GM18507 (cell line): ENCODE data around the gene CRYGD.
A peak's percentile ranks its signal among the peaks of the same experiment; 100 is the strongest.

ENCODE experiments used
- DNase-seq: peaks from one replicate; pipeline ENCODE4 v3.0.0; 2011; ENCODE audit warnings: low read depth; ENCODE audit not compliant: insufficient read length; ENCODE audit errors: extremely low spot score
- FAIRE-seq: peaks from 2 replicates; lab custom pipeline; 2011; peaks lifted over from hg19 to GRCh38; lab: Jason Lieb, UNC

The CRYGD gene

DNA sequence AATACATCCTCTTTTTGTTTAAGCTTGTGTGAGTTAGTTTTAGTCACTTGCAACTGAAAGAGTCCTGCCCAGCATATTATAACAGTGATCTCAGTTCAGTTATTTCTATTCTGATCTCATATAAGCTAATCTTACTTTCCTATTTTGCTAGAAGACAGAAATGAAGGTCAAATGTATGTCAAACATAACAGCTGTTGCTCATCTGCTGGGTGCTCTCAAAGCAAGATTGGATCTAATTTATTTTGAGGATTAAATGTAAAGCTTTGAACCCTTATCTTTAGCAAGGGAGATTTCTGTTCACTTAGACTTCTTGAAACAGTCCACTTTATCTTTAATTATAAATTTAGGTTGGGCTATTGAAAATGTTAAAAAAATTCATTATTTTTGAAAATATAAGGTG, 31.2 kb downstream of the CRYGD start:
- DNase-seq, result no peak
- no peak for FAIRE-seq

DNA sequence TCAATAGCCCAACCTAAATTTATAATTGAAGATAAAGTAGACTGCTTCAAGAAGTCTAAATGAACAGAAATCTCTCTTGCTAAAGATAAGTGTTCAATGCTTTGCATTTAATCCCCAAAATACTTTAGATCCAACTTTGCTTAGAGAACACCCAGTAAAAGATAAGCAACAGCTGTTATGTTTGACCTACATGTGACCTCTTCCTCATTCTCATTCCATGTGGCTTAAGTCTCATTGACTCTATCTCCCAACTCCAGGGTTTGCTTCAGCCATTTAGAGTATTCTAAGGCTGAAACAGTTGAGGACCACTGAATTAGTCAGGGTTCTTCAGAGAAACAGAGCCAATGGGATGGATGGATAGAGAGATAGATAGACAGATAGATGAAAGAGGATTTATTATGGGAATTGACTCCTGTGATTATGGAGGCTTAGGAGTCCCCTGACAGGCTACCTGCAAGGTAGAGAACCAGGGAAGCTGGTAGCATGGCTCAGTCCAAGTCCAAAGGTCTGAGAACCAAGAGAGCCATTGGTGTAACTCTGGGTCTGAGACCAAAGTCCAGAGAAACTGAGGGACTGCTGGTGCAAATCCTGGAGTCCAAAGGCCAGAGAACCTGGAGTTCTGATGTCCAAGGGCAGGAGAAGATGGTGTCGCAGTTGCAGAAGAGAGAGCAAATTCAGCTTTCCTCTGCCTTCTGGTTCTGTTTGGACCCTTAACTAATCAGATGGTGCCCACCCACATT, 32.1 kb downstream of the CRYGD start:
- FAIRE-seq, result no peak
- no peak for DNase-seq

DNA sequence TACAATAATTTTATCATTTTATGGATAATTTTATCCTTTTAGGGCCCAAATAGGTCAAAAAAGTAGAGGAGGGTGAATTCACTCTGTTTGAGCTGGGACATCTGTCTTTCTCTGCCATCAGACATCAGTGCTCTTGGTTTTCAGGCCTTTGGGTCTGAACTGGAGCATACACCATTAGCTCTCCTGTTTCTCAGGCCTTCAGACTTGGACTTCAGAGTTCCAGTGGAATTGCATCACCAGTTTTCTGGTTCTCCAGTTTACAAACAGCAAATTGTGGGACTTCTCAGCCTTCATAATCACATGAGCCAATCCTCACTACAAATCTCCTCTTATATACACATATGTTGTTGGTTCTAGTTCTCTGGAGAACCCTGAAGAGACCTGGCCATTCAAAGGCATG, 33.9 kb downstream of the CRYGD start:
- DNase-seq (no peak), FAIRE-seq (no peak)

DNA sequence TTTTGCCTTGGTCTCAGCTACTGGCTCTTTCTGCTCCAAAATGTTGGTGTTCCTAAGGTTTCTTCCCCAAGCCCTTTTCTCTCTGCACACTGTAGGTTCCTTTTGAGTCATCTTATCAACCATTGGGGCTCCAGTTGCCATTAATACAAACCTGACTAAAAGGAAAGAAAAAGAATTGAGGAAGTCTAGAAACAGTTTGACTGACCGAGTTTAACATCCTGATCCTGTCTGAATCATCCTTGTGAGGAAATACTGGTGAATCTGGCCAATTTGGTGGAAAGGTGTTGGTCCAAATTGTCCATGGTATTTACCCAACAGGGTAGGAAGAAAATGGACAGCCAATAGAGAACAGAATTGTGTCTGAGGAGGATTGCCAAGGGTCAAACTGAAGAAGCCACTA, 38.3 kb downstream of the CRYGD start:
- DNase-seq (no peak), FAIRE-seq (no peak)

DNA sequence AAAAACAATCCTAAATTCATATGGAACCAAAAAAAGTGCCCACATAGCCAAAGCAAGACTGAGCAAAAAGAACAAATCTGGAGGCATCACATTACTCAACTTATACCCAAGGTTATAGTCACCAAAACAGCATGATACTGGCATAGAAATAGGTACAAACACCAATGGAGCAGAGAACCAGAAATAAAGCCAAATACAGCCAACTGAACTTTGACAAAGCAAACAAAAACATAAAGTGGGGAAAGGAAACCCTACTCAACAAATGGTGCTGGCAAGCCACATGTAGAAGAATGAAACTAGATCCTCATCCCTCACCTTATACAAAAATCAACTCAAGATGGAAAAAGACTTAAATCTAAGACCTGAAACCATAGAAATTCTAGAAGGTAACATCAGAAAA, 40.5 kb downstream of the CRYGD start:
- DNase-seq (no peak), FAIRE-seq (no peak)

DNA sequence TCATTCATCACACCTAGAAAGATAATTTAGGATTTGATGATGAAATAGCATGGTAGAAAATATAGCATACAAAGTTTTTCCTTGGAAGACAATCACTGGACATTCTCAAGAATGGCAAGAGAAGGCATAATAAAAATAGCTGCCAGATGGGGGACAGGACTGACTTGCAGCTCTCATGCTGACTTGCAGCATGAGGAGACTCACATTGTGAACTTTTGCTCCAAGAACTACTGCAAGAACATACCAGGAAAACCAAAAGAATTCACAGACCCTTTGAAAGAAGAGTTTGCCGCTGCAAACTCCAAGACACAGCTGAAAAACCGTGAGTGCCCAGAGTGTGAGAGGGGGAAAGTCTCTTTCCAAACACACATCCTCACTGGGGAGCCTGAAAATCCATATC, 47.0 kb downstream of the CRYGD start:
- DNase-seq, result no peak

DNA sequence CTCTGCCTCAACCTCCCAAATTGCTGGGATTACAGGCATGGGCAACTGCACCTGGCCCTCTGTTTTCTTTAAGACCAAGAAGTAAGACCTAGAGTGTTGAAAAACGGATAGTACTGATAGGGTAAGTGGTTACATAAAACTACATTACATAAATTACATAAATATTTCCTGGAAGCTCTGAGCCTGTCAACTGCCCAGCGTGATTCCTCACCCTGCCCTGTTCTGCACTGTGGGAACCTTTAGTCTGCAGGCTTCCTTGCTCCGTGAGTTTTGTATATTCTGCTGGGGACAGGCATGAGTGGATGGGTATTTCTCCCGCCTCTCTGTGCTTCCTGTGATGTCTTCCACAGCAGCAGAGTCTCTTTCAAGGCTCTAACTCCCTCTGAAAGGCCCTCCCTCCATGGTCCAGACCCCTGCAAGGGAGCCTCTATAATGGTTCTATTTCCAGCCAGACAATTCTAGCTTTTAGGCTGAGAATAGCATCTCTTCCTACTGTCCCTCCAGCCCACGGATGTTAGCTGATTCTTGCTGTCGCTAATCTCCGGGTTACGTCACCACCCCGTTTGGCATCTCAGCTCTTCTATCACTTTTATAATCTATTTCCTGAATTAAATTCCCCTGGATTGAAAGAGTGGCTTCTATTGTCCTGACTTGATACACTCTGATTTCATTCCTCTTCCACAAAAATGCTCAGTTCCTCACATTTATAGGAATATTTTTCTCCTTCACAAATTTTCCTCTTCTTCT, 49.5 kb downstream of the CRYGD start:
- DNase-seq, result no peak
- FAIRE-seq, result no peak

More for the DNA sequence above, 47.0 kb downstream of the CRYGD start:
- FAIRE-seq, result no peak

DNA sequence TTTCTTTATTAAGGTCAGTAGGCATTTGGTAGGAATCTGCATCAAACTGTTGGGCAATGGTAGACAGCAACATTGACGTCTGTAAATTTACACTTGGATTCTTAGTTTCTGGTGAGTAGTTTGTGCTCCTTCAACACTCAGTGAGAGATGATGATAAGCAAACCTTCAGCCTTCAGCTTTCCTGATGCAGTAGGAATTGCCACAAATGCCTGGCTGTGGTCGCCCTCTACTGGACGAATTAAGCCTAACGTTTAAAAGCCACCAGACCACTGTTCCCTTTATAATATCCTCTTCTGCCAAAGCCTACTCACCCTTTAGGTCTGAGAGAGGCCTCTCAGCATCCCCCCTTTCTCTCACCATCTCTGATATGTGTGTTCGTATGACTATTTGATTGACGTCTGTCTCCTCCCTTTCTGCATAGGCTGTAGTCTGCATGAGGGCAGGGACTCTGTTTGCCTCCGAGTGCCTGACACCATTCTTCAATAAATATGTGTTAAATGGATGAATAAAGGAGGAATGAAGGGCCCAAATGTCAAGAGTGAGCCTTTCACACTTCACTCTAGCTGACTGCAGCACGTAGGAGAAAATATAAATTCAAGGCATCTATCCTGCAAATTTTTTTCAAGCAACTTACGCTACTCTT, 52.0 kb downstream of the CRYGD start:
- DNase-seq (peak; percentile 33), FAIRE-seq (peak; percentile 88)
